ENCODE measurements around the gene ZNF106.
A peak's percentile ranks its signal among the peaks of the same experiment; 100 is the strongest.

ZNF106 gene

GRCh38 chr15:42364529-42364928, 126.4 kb downstream of the ZNF106 start:
- peak; percentile 11 to 54 for DNase-seq

GRCh38 chr15:42363942-42364341, 127.0 kb downstream of the ZNF106 start:
- no peak for DNase-seq

GRCh38 chr15:42363487-42363886, 127.5 kb downstream of the ZNF106 start:
- DNase-seq: no peak
